ENCODE results near the gene PSMA5.
A peak's percentile ranks its signal among the peaks of the same experiment; 100 is the strongest.
"Not testable (repeated sequence)": the region's sequence is repeated elsewhere in the genome, so short reads cannot be mapped to it uniquely, and the experiment has no call there.

The PSMA5 gene

GRCh38 chr1:109397581-109398342 lies 28.5 kb downstream of the PSMA5 start, which contains the start of gene SORT1:
Gene SORT1 (minus strand): TSS chr1:109397918. CDS start chr1:109397892, 26 bp downstream.
- no peaks in the 10 kb centered on the region for H3K9me3 ChIP-seq (ENCODE audit: low read depth, low read length)
- H3K4me3 ChIP-seq, result peak within 1 kb of the TSS; percentile 76
- no peak for TF ChIP-seq EZH2 (IDR thresholded peaks at IDR 0.05)
- no peak for TF ChIP-seq POLR2AphosphoS5 (IDR thresholded peaks at IDR 0.05; ENCODE audit: borderline replicate concordance, low read depth, low read length)
- TF ChIP-seq FOXP2 (optimal IDR thresholded peaks at IDR 0.05; ENCODE audit: control extremely low read depth, extremely low read length, insufficient read depth), result no peak
- H3K36me3 ChIP-seq (ENCODE audit: insufficient read depth, low read length), result peaks cover 9% of the 10 kb centered on the region
- peak; percentile 24 for DNase-seq (ENCODE audit: low read depth, low spot score)
- H3K9ac ChIP-seq (ENCODE audit: insufficient read length), result peak within 1 kb of the TSS; percentile 50
- no peak within 1 kb of the TSS for H3K27ac ChIP-seq

- no peak for TF ChIP-seq EZH2 (IDR thresholded peaks at IDR 0.05)
- TF ChIP-seq FOXP2 (optimal IDR thresholded peaks at IDR 0.05; ENCODE audit: control extremely low read depth, extremely low read length, insufficient read depth), result no peak
- no peak for TF ChIP-seq POLR2AphosphoS5 (IDR thresholded peaks at IDR 0.05; ENCODE audit: borderline replicate concordance, low read depth, low read length)
- H3K9me3 ChIP-seq (ENCODE audit: low read depth, low read length), result no peaks in the 10 kb centered on the region
- no peak for DNase-seq (ENCODE audit: low read depth, low spot score)
- no peak overlapping the region for H3K9ac ChIP-seq (ENCODE audit: insufficient read length)
- peaks cover 3% of the 10 kb centered on the region for H3K36me3 ChIP-seq (ENCODE audit: insufficient read depth, low read length)
- no peak overlapping the region for H3K27ac ChIP-seq
- peak overlapping the region; percentile 76 for H3K4me3 ChIP-seq
These were observed 29.2 kb downstream of the PSMA5 start for GRCh38 chr1:109396871-109397580.

- no peak for DNase-seq (ENCODE audit: low read depth, low spot score)
- H3K9ac ChIP-seq (ENCODE audit: insufficient read length), result no peak overlapping the region
- H3K9me3 ChIP-seq (ENCODE audit: low read depth, low read length), result no peaks in the 10 kb centered on the region
- H3K27ac ChIP-seq, result no peak overlapping the region
- TF ChIP-seq POLR2AphosphoS5 (IDR thresholded peaks at IDR 0.05; ENCODE audit: borderline replicate concordance, low read depth, low read length) (no peak), FOXP2 (optimal IDR thresholded peaks at IDR 0.05; ENCODE audit: control extremely low read depth, extremely low read length, insufficient read depth) (no peak), EZH2 (IDR thresholded peaks at IDR 0.05) (no peak)
- H3K4me3 ChIP-seq, result peak overlapping the region; percentile 76; the same call in 1 of the 2 replicates
- no peaks in the 10 kb centered on the region; the same call in 1 of the 2 replicates for H3K36me3 ChIP-seq (ENCODE audit: insufficient read depth, low read length)
These were observed 29.8 kb downstream of the PSMA5 start for GRCh38 chr1:109396513-109396839.

- TF ChIP-seq FOXP2 (optimal IDR thresholded peaks at IDR 0.05; ENCODE audit: control extremely low read depth, extremely low read length, insufficient read depth), result no peak
- TF ChIP-seq EZH2 (IDR thresholded peaks at IDR 0.05), result no peak
- TF ChIP-seq POLR2AphosphoS5 (IDR thresholded peaks at IDR 0.05; ENCODE audit: borderline replicate concordance, low read depth, low read length), result no peak
- H3K9me3 ChIP-seq (ENCODE audit: low read depth, low read length), result no peaks in the 10 kb centered on the region
- no peak for DNase-seq (ENCODE audit: low read depth, low spot score)
- no peak overlapping the region for H3K4me3 ChIP-seq
- no peaks in the 10 kb centered on the region for H3K36me3 ChIP-seq (ENCODE audit: insufficient read depth, low read length)
- no peak overlapping the region for H3K9ac ChIP-seq (ENCODE audit: insufficient read length)
- no peak overlapping the region for H3K27ac ChIP-seq
These were observed 30.4 kb downstream of the PSMA5 start for GRCh38 chr1:109395602-109396512.

GRCh38 chr1:109395282-109395599 lies 31.0 kb downstream of the PSMA5 start:
- H3K4me3 ChIP-seq; H3K9ac ChIP-seq (ENCODE audit: insufficient read length); H3K36me3 ChIP-seq (ENCODE audit: insufficient read depth, low read length); H3K27ac ChIP-seq; DNase-seq (ENCODE audit: low read depth, low spot score); H3K9me3 ChIP-seq (ENCODE audit: low read depth, low read length): not testable (repeated sequence)

GRCh38 chr1:109394591-109395281 lies 31.5 kb downstream of the PSMA5 start:
- no peaks in the 10 kb centered on the region for H3K36me3 ChIP-seq (ENCODE audit: insufficient read depth, low read length)

GRCh38 chr1:109393617-109394233 lies 32.5 kb downstream of the PSMA5 start:
- Histone ChIP-seq H3K27ac (no peak overlapping the region), H3K9ac (ENCODE audit: insufficient read length) (peak overlapping the region; percentile 14), H3K9me3 (ENCODE audit: low read depth, low read length) (no peaks in the 10 kb centered on the region), H3K4me3 (no peak overlapping the region), H3K36me3 (ENCODE audit: insufficient read depth, low read length) (no peaks in the 10 kb centered on the region)
- DNase-seq (ENCODE audit: low read depth, low spot score), result no peak
- TF ChIP-seq POLR2AphosphoS5 (IDR thresholded peaks at IDR 0.05; ENCODE audit: borderline replicate concordance, low read depth, low read length), result no peak
- no peak for TF ChIP-seq FOXP2 (optimal IDR thresholded peaks at IDR 0.05; ENCODE audit: control extremely low read depth, extremely low read length, insufficient read depth)
- no peak for TF ChIP-seq EZH2 (IDR thresholded peaks at IDR 0.05)

More at GRCh38 chr1:109394591-109395281, 31.5 kb downstream of the PSMA5 start:
- no peak for TF ChIP-seq POLR2AphosphoS5 (IDR thresholded peaks at IDR 0.05; ENCODE audit: borderline replicate concordance, low read depth, low read length)
- TF ChIP-seq EZH2 (IDR thresholded peaks at IDR 0.05), result no peak
- TF ChIP-seq FOXP2 (optimal IDR thresholded peaks at IDR 0.05; ENCODE audit: control extremely low read depth, extremely low read length, insufficient read depth), result no peak
- H3K4me3 ChIP-seq, result no peak overlapping the region
- DNase-seq (ENCODE audit: low read depth, low spot score), result no peak
- no peaks in the 10 kb centered on the region for H3K9me3 ChIP-seq (ENCODE audit: low read depth, low read length)
- H3K27ac ChIP-seq, result no peak overlapping the region
- no peak overlapping the region for H3K9ac ChIP-seq (ENCODE audit: insufficient read length)

Measured in SK-N-MC (cell line).